Neural cell (in vitro differentiated cells): ENCODE data around the gene BCL2. TPM values are rescaled to one million over a fixed set of nuclear protein-coding genes. Genes with fewer than 3 reads are reported as not detected.

Experiments used
- H2AFZ ChIP-seq: fragments of 200-600, 300-800 bp; sonication (generic), shearing (Covaris generic); 2 replicates; pipeline ENCODE4 v1.6.0; 2014; ENCODE audit warnings: low read depth, mild to moderate bottlenecking, antibody characterized with exemption, low read length, moderate library complexity
- H3F3A ChIP-seq: fragments of 200-600 bp; shearing (Covaris generic); 2 replicates; pipeline ENCODE4 v1.6.1; 2016; ENCODE audit warnings: mild to moderate bottlenecking, moderate library complexity, mixed read lengths, antibody characterized with exemption, low read length; ENCODE audit not compliant: insufficient read depth, poor library complexity, severe bottlenecking
- H3K27ac ChIP-seq: fragments of 200-600, 300-800 bp; sonication (generic), shearing (Covaris generic); 2 replicates; pipeline ENCODE4 v1.5.1; 2014; ENCODE audit warnings: mild to moderate bottlenecking, low read length, moderate library complexity
- H3K27me3 ChIP-seq: fragments of 300-800, 200-600 bp; sonication (generic), shearing (Covaris generic); 2 replicates; pipeline ENCODE4 v1.6.0; 2014; ENCODE audit warnings: mild to moderate bottlenecking, low read depth, low read length, moderate library complexity; ENCODE audit not compliant: insufficient read depth
- H3K36me3 ChIP-seq: fragments of 300-800, 200-600 bp; sonication (generic), shearing (Covaris generic); 2 replicates; pipeline ENCODE4 v1.5.1; 2014; ENCODE audit warnings: mild to moderate bottlenecking, antibody characterized with exemption, low read length, moderate library complexity; ENCODE audit not compliant: insufficient read depth
- H3K4me2 ChIP-seq: fragments of 300-800, 200-600 bp; sonication (generic), shearing (Covaris generic); 2 replicates; pipeline ENCODE4 v1.6.0; 2014; ENCODE audit warnings: mild to moderate bottlenecking, low read length
- H3K4me3 ChIP-seq: fragments of 300-800, 200-600 bp; sonication (generic), shearing (Covaris generic); 2 replicates; pipeline ENCODE4 v1.5.1; 2014; ENCODE audit warnings: mild to moderate bottlenecking, low read length, moderate library complexity
- H3K79me2 ChIP-seq: fragments of 200-600 bp; shearing (Covaris generic); replicated peaks from 2 replicates; pipeline ENCODE4 v1.6.0; 2014; ENCODE audit warnings: mild to moderate bottlenecking, low read length, moderate library complexity; ENCODE audit not compliant: insufficient read depth
- H3K9ac ChIP-seq: fragments of 300-800, 200-600 bp; sonication (generic), shearing (Covaris generic); 2 replicates; pipeline ENCODE4 v1.6.1; 2016; ENCODE audit warnings: mild to moderate bottlenecking, low read length, mixed read lengths
- H3K9me2 ChIP-seq: fragments of 200-600 bp; shearing (Covaris generic); 2 replicates; pipeline ENCODE4 v1.6.1; 2016; ENCODE audit warnings: mild to moderate bottlenecking, low read length, mixed read lengths; ENCODE audit not compliant: insufficient read depth
- H3K9me3 ChIP-seq: fragments of 200-600, 300-800 bp; sonication (generic), shearing (Covaris generic); 2 replicates; pipeline ENCODE4 v1.6.1; 2016; ENCODE audit warnings: mild to moderate bottlenecking, mixed run types, low read length, moderate library complexity, mixed read lengths
- H4K20me1 ChIP-seq: fragments of 200-600 bp; shearing (Covaris generic); 2 replicates; pipeline ENCODE4 v1.6.1; 2016; ENCODE audit warnings: mild to moderate bottlenecking, mixed run types; ENCODE audit not compliant: insufficient read depth
- CTCF ChIP-seq: fragments of 450-650 bp; IDR thresholded peaks from 2 replicates; pipeline ENCODE4 v1.5.1; 2014; ENCODE audit warnings: antibody characterized with exemption, mild to moderate bottlenecking, moderate library complexity; ENCODE audit not compliant: poor library complexity, severe bottlenecking
- EP300 ChIP-seq: fragments of 450-650 bp; conservative IDR thresholded peaks from 2 replicates; pipeline ENCODE4 v1.6.1; 2014; ENCODE audit warnings: antibody characterized with exemption, mild to moderate bottlenecking, moderate library complexity; ENCODE audit not compliant: poor library complexity, severe bottlenecking
- EZH2 ChIP-seq: fragments of 200-600, 300-800 bp; shearing (Covaris generic), sonication (generic); IDR thresholded peaks from 2 replicates; pipeline ENCODE4 v1.6.1; 2014; ENCODE audit warnings: antibody characterized with exemption, low read length, borderline replicate concordance, mild to moderate bottlenecking; ENCODE audit not compliant: insufficient read depth, poor library complexity, severe bottlenecking
- MXI1 ChIP-seq: fragments of 450-650 bp; conservative IDR thresholded peaks from 2 replicates; pipeline ENCODE4 v1.6.1; 2014; ENCODE audit warnings: antibody characterized with exemption, mild to moderate bottlenecking; ENCODE audit not compliant: poor library complexity, severe bottlenecking
- POLR2AphosphoS5 ChIP-seq: IDR thresholded peaks from 2 replicates; pipeline ENCODE4 v1.6.1; 2012
- RAD21 ChIP-seq: fragments of 450-650 bp; conservative IDR thresholded peaks from 2 replicates; pipeline ENCODE4 v1.6.1; 2014; ENCODE audit warnings: antibody characterized with exemption, mild to moderate bottlenecking, moderate library complexity
- REST ChIP-seq: IDR thresholded peaks from 2 replicates; pipeline ENCODE4 v1.6.1; 2012; ENCODE audit warnings: borderline replicate concordance
- SMC3 ChIP-seq: fragments of 450-650 bp; conservative IDR thresholded peaks from 2 replicates; pipeline ENCODE4 v1.6.1; 2014; ENCODE audit warnings: antibody characterized with exemption, mild to moderate bottlenecking, moderate library complexity; ENCODE audit not compliant: poor library complexity
- TAF1 ChIP-seq: IDR thresholded peaks from 2 replicates; pipeline ENCODE4 v1.6.1; 2012; ENCODE audit warnings: low read depth
- polyA plus RNA-seq: library from polyadenylated mRNA; depleted of rRNA; stranded (reverse); fragments of >200 nt; gene quantifications from 2 replicates; pipeline ENCODE4 v1.2.3, GENCODE V29; 2014

BCL2 gene
- polyA plus RNA-seq, 1 donor from 2014 or later: 3.4 TPM

- H3K79me2 ChIP-seq: no peaks in the 10 kb centered on the region
- H3K27ac ChIP-seq: no peak overlapping the region
- H3K36me3 ChIP-seq: no peaks in the 10 kb centered on the region
- no peaks in the 10 kb centered on the region for H4K20me1 ChIP-seq
- no peaks in the 10 kb centered on the region for H3K27me3 ChIP-seq
- no peak overlapping the region for H2AFZ ChIP-seq
- TF ChIP-seq REST: no peak
- H3K9ac ChIP-seq: no peak overlapping the region
- H3K9me2 ChIP-seq: no peaks in the 10 kb centered on the region
- no peaks in the 10 kb centered on the region for H3F3A ChIP-seq
- no peaks in the 10 kb centered on the region for H3K9me3 ChIP-seq
- H3K4me2 ChIP-seq: no peak overlapping the region
- no peak overlapping the region for H3K4me3 ChIP-seq
Measured at GRCh38 chr18:63282793-63283192, 36.8 kb downstream of the BCL2 start.

GRCh38 chr18:63273222-63273927, 46.2 kb downstream of the BCL2 start:
- no peaks in the 10 kb centered on the region for H3K9me3 ChIP-seq

GRCh38 chr18:63272638-63273037, 46.9 kb downstream of the BCL2 start:
- H3K36me3 ChIP-seq: no peaks in the 10 kb centered on the region
- no peaks in the 10 kb centered on the region for H3K27me3 ChIP-seq
- H3K79me2 ChIP-seq: no peaks in the 10 kb centered on the region
- no peaks in the 10 kb centered on the region for H4K20me1 ChIP-seq
- H3K9me3 ChIP-seq: no peaks in the 10 kb centered on the region
- no peak overlapping the region for H2AFZ ChIP-seq
- no peaks in the 10 kb centered on the region for H3F3A ChIP-seq
- TF ChIP-seq SMC3 (no peak), EZH2 (no peak), CTCF (no peak), POLR2AphosphoS5 (no peak), TAF1 (no peak), REST (no peak)
- H3K4me2 ChIP-seq: no peak overlapping the region
- no peak overlapping the region for H3K9ac ChIP-seq
- no peaks in the 10 kb centered on the region for H3K9me2 ChIP-seq
- H3K4me3 ChIP-seq: no peak overlapping the region
- H3K27ac ChIP-seq: no peak overlapping the region

More at GRCh38 chr18:63273222-63273927, 46.2 kb downstream of the BCL2 start:
- H3K4me3 ChIP-seq: no peak overlapping the region
- H3F3A ChIP-seq: no peaks in the 10 kb centered on the region
- H4K20me1 ChIP-seq: no peaks in the 10 kb centered on the region
- H2AFZ ChIP-seq: no peak overlapping the region
- TF ChIP-seq RAD21: no peak
- TF ChIP-seq MXI1: no peak
- no peak for TF ChIP-seq SMC3
- TF ChIP-seq EZH2: no peak
- no peak for TF ChIP-seq EP300
- no peak for TF ChIP-seq CTCF
- H3K27ac ChIP-seq: no peak overlapping the region
- no peak overlapping the region for H3K4me2 ChIP-seq
- no peak overlapping the region for H3K9ac ChIP-seq
- no peaks in the 10 kb centered on the region for H3K9me2 ChIP-seq
- H3K79me2 ChIP-seq: no peaks in the 10 kb centered on the region
- no peaks in the 10 kb centered on the region for H3K36me3 ChIP-seq
- no peaks in the 10 kb centered on the region for H3K27me3 ChIP-seq
